GM10847 (cell line): Measurements from ENCODE around the gene SPTLC3.

Experiments
- POLR2A ChIP-seq: IDR thresholded peaks from 2 replicates; pipeline ENCODE4 v1.6.1; 2011; ENCODE audit not compliant: insufficient read length; ENCODE audit errors: extremely low read depth

Gene SPTLC3

DNA sequence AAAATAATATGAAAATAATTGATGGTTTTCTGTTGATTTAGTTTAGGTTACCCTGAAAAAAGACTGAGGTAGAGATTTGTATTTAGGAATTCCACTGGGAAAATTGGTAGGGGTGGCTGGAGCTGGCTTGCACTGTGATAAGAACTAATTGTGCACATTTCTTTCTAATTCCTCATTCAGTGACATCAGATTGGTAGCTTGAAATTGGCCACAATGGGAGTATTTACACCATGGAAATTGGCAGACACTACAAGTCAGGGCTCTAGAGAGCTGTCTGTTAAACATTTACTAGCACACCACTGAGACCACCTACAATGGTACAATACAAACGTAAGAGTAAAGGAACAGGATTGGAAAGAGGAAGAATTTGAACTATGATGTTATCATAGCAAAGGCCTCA, 160.3 kb downstream of the SPTLC3 start:
- no peak for TF ChIP-seq POLR2A

- no peak for TF ChIP-seq POLR2A
Observed at GRCh38 chr20:13170771-13171170, 162.0 kb downstream of the SPTLC3 start.

DNA sequence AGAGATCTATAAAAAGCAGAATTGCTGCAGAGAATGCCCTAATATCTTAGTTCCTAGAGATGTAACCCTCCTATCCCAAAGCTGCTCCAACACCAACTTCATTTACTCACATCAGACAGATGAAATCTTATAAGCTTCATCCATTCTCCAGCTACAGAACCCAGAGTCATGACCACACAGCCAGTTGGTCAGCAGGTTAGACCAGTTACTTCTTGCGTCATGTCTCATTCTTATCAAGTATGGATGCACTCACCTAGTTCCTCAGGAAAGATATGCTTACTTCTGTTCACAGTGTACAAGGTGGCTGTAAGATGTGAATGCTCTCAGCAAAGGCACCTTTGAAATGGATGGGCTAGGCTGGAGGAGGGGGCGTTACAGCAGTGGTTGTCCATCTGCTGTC, 164.4 kb downstream of the SPTLC3 start:
- no peak for TF ChIP-seq POLR2A

GRCh38 chr20:13174402-13174801, 165.6 kb downstream of the SPTLC3 start:
- TF ChIP-seq POLR2A = no peak

DNA sequence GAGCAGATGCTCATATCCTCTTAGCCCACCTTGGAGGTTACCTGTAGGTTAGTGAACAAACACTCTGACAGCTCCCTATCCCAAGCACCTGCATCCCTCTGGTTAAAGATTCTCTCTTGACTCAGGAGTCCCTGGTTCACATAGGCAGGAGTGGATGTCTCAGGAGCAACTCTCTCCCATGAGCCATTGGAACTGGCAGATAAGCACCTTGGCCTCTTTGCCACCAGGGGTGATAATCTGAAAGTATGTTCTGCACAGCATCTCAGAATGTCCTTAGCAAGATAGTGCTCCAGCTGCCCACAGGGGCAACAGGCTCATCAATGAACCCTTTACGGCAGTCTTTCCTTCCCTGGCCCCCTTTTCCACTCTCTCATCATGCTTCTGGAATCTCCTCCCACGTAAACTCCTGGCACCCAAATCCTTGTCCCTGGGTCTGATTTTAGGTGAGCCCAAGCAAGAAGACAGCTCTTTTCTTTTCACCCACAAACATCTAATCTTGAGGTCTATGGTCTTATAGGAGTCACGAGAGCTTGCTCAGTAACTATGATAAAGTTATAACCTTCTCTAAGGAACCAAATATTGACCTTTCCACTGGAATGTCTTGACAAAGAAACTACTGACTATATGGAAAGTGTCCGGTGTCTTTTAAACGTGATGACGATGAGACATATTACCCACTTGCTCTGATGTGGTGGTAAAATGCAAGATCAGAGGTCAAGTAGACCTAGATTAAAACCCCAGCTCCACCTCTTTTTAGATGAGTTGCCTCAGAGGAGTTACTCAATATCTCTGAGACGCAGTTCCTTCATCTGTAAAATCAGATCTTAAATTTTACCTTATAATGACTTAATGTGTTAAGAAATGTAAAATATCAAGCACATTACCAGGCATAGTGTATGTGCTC, 172.5 kb downstream of the SPTLC3 start:
- TF ChIP-seq POLR2A = no peak

GRCh38 chr20:13183005-13183404, 174.2 kb downstream of the SPTLC3 start:
- TF ChIP-seq POLR2A = no peak

DNA sequence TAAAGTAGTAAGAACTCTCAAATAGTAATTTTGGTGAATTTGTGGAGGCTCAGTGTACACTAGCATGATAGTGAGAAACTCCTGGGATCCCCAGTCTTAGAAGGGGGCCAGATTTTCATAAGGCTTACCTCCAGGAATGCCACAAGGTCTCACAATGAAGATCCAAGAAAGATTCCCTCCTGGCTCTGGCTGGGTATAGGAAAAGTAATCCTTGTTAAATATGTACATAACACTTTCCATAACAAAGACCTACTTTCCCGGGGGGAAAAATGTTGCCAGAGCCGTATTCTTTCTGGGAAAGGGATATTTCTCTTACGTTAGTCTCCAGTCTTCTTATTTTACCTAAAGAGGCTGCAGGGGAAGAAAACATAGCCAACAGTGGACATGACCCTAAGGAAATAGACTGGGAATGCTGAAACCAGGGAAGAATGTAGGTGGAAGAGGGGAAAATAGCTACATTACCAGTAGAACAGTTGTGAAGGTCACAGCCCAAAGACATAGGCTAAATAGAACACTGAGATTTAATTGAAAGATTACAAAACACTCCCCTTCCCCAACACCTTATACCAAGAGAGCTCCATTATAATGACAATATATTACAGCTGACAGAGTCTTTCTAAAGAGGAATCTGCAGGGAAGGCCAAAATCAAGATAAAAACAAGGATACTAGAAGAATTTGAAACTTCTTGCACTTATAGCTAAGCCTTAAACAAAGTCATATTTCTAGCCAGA, 177.4 kb downstream of the SPTLC3 start:
- no peak for TF ChIP-seq POLR2A

GRCh38 chr20:13187899-13188298, 179.1 kb downstream of the SPTLC3 start:
- TF ChIP-seq POLR2A = no peak

DNA sequence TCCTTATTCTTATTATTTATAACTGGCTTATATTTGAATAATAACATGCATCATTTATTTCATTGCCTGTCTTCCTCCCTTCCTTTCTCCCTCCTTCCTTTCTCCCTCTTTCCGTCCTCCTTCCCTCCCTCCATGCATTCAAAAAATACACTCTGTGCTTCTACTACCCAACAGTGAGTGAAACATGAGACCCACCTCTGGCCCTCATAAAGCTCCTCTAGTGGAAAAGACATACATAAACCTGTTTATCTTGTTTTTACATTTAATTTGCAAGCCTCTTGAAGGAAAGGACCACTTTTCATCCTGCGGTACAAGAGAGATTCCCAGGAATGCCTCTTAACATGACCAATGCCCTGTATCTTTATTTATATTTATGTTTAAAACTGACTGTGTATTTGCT, 190.5 kb downstream of the SPTLC3 start:
- no peak for TF ChIP-seq POLR2A

DNA sequence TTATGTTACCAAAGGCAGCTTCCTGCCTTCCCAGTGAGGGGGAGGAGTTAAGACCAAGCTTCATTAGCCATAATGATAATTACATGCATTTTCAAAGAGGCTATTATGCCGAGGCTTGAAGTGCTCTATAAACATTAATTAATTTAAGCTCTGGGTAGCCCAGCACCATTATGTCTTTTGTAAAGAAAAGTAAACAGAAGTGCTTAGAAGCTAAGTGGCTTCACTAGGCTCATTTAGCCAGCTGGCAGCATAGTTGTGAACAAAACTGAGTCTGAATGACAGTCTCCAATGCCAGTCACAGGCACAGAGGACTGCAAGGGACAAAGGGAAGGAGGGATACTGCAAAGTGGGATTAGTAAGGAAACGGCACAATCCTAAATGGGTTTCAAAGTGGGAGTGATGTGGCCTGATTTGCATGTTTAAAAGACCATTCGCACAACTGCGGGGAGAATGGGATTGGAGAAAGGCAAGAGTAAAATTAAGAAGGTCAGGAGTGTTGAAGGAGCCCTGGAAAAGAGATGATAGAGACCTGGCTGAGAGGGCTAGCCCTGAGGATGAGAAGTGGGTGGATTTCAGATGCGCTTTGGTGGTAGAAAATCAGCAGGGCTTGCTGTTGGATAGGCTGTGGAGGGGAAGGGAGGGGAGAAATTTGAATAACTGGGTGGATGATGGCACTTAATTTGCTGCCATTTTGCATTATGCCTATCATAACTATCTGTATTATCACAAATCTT, 192.2 kb downstream of the SPTLC3 start:
- no peak for TF ChIP-seq POLR2A

- TF ChIP-seq POLR2A = no peak
Observed at GRCh38 chr20:13202565-13202964, 193.8 kb downstream of the SPTLC3 start.

GRCh38 chr20:13205425-13205824, 196.7 kb downstream of the SPTLC3 start:
- TF ChIP-seq POLR2A = no peak

DNA sequence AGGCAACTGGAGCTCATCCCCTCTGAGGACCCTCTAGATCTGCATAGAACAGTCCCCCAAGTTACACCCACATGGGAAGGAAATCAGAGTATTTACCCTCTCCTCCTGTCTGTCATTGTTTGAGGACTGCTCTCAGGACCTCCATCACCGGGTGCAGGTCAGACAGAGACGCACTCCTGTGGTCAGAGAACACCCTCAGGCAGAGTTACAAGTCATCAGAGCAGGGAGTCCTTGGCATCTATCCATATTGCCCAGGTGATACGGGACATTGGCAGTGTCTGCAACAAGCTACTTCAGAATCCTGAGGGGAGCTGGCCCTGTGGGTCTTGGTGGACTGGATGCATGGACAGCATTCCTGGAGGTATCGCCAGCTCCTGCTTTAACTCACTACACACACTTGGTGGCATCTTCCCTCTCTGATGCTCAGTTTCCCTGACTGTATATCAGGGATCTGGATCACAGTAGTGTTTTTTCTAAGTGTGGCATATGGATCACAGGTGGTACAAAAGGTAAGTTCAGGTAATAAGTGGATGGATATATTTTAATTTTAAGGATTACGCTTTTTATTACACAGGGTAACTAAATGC, 197.2 kb downstream of the SPTLC3 start:
- TF ChIP-seq POLR2A = no peak

GRCh38 chr20:13207016-13207415, 198.2 kb downstream of the SPTLC3 start:
- TF ChIP-seq POLR2A = no peak

DNA sequence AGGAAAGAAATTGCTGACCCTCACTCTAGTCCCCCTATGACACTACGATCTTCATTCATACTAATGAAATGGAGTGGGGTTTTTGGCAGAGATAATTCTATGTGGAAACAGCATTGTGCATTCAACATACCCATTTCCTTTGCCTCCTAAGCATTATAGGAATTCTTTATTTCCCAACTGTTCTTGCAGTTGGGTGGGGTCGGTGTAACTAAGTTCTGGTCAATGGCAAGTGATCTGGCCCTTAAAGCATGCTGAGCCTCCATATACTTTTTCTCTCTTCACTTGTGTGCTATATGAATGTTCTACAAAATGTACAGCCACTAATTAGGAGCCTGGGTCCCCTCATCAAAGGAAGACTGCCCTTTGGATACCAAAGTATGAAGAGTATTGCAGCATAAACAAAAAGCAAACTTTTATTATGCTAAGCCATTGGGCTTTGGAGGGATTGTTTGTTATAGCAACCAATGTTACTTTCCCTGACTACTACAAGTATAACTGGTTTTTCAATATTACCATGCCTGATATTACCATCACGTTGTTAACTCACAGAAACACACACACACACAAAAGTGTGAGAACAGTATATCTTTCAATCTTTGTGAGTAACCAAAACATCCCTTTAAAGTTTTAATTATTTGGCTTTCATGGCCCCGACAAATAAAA, 203.3 kb downstream of the SPTLC3 start:
- no peak for TF ChIP-seq POLR2A
